Fibroblast of pulmonary artery (primary cell): ENCODE results near the gene ANTXR1.
A peak's percentile ranks its signal among the peaks of the same experiment; 100 is the strongest.
"Not testable (repeated sequence)": the region's sequence is repeated elsewhere in the genome, so short reads cannot be mapped to it uniquely, and the experiment has no call there.

Source experiments
- DNase-seq: peaks from one replicate; pipeline ENCODE4 v3.0.0-alpha.2; 2010; ENCODE audit warnings: low read depth
- H3K4me3 ChIP-seq: replicated peaks from 2 replicates; pipeline ENCODE4 v1.5.1; 2011; ENCODE audit warnings: low read depth, mild to moderate bottlenecking, control low read depth, low read length, moderate library complexity
- CTCF ChIP-seq: IDR thresholded peaks from 2 replicates; pipeline ENCODE4 v1.5.1; 2011; ENCODE audit warnings: mild to moderate bottlenecking, control low read depth, low read length, inconsistent platforms; ENCODE audit errors: missing control alignments

Gene ANTXR1

GRCh38 chr2:69173706-69174105 is 160.7 kb downstream of the ANTXR1 start:
- DNase-seq, result no peak
- no peak for TF ChIP-seq CTCF
- H3K4me3 ChIP-seq, result no peak overlapping the region

GRCh38 chr2:69174211-69174610 is 161.2 kb downstream of the ANTXR1 start:
- H3K4me3 ChIP-seq, DNase-seq: not testable (repeated sequence)

DNA sequence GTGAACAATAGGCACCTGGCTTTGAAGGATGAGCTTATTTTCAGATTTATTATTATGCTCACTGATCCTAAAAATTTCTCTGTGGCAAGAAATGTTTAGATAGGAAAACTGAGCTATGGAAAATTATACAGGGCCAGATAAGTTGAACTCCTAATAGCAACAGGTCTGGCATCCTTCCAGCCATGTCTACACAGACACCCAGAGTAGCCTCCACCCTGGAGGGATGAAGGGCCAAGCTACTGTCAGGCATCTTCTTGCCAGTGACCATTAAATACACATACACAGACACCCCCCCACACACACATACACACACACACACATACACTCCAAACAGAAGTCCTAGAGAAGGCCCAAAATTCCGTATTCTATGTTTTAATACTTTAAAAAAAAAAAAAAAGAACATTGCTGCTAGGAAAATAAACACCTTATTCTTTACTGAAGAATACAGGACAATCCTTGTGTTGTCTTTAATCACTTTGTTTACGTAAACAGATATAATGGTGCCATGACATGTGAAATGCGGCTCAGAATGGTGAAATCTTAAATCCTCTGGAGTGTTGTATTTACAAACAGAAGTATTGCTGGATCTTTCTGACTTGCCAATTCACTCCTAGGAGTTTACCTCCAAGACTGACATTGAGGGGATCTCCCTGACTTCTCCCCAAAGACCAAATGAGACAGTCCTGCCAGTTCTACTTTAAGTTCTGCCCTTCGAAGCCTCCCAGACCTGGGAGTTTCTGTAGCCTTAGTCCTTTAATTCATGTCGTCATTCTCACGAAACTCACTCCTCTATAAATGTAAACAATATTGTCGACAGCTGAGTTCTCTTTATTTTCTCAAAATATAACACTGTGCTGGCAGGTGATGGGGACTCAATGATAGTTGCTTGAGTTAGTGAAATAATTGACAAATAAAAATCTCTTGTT is 163.1 kb downstream of the ANTXR1 start:
- no peak overlapping the region for H3K4me3 ChIP-seq
- DNase-seq, result peak; percentile 55
- no peak for TF ChIP-seq CTCF

DNA sequence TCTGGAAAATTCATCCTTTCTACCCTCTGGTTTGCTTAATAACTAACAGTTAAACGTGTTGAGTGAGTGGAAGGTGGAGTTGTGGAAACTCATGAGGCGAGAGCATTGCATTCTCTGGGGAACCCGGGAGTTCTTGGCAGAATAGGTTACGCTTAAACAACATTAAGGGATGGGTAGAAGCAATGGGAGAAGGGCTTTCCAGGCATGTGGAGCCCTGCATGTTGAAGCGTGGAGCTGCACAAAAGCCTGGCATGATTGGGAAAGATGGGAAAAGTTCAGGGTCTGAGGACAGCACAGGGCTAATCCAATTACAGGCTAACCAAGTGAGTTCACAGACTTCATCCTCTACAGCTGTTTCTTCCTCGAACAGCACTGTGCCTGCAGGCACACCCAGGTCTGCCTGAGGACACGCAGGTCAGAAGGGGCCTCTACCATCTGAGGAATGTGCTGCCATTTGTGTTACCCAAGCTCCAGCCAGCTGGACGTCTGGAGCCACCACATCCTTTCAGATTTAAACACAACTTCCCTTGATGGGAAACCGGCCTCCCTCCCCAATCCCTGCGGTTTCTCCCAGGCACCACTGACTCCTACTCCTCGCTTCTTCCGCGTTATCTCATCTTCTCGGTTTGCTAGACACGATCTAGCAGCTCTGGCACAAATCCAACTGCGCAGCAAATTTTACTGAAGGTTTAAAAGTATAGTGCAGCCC is 164.2 kb downstream of the ANTXR1 start:
- DNase-seq, result peak; percentile 99
- no peak overlapping the region for H3K4me3 ChIP-seq
- no peak for TF ChIP-seq CTCF

DNA sequence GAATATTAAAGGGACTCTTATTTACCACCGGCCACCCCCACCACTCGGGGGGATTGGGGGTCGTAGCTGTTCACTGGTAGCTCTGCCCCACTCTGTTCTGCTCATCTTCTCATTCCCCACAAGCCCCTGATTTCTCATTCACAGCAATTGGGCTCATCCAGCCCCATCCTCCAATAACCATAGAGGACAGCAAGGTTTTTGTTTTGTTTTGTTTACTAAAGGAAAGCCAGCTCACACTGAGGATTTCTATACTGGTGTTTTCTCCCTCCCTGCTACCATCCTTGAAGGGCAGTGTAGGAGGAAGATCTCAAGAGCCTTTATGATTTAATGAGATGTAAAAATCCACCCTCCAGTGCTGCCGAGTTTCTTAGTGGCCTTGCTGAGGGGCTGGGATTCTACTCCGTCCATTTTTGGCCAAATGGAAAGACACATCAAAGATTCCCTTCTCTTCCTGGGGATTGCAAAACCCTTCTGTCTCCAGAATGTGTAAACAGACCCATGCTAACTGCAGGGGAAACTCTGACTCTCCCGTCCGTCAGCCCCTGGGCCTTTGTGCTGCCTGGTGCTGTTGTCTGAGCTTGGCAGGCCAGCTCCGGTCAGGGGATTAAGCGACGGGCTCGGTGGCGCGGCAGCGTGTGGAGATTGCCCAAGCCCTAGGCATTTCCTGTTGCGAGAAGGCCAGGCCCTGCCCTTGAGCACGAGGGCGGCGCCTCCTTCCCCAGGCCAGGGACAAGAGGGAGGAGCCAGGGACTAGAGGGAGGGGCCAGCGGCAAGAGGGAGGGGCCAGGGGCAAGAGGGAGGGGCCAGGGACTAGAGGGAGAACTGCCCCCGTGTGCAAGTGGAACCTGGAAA is 165.0 kb downstream of the ANTXR1 start:
- peak; percentile 99 for DNase-seq
- TF ChIP-seq CTCF, result no peak
- no peak overlapping the region for H3K4me3 ChIP-seq

GRCh38 chr2:69178756-69179155 is 165.8 kb downstream of the ANTXR1 start:
- no peak overlapping the region for H3K4me3 ChIP-seq
- no peak for TF ChIP-seq CTCF

GRCh38 chr2:69180227-69180626 is 167.2 kb downstream of the ANTXR1 start:
- no peak for DNase-seq
- H3K4me3 ChIP-seq, result no peak overlapping the region
- TF ChIP-seq CTCF, result no peak

More at GRCh38 chr2:69178756-69179155, 165.8 kb downstream of the ANTXR1 start:
- no peak for DNase-seq
